ENCODE data around the gene NUDT4B.
"Not testable (repeated sequence)": the region's sequence is repeated elsewhere in the genome, so short reads cannot be mapped to it uniquely, and the experiment has no call there.

DNA sequence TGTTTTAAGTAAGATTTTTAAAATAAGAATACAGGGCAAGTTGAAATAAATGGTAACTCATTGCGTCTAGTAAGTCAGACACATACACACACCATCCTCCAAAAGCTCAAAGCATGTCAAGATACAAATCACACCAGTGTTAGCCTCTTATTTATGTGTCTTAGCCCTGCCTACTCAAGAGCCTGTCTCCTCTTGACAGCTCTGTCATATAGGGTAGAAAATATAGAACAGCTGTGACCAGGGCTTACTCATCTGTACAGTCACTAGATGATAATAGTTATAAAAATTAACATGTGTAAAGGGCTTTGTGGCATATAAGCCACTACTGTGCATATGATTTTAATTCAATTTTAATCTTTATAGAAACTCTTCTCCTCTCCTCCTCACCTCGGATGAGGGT lies 7.7 kb downstream of the NUDT4B start:
- TF ChIP-seq, protein P1, sequence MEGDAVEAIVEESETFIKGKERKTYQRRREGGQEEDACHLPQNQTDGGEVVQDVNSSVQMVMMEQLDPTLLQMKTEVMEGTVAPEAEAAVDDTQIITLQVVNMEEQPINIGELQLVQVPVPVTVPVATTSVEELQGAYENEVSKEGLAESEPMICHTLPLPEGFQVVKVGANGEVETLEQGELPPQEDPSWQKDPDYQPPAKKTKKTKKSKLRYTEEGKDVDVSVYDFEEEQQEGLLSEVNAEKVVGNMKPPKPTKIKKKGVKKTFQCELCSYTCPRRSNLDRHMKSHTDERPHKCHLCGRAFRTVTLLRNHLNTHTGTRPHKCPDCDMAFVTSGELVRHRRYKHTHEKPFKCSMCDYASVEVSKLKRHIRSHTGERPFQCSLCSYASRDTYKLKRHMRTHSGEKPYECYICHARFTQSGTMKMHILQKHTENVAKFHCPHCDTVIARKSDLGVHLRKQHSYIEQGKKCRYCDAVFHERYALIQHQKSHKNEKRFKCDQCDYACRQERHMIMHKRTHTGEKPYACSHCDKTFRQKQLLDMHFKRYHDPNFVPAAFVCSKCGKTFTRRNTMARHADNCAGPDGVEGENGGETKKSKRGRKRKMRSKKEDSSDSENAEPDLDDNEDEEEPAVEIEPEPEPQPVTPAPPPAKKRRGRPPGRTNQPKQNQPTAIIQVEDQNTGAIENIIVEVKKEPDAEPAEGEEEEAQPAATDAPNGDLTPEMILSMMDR (optimal IDR thresholded peaks at IDR 0.05 in 1 of 3, IDR thresholded peaks at IDR 0.05 in 1 of 3, conservative IDR thresholded peaks at IDR 0.05 in 1 of 3; ENCODE audit: extremely low read depth in 1 of 3, insufficient read depth in 2 of 3, low read length in 3 of 3) = not testable (repeated sequence)
- not testable (repeated sequence) for TF ChIP-seq EZH2 (IDR thresholded peaks at IDR 0.05; ENCODE audit: low read length)
